Renal cortical epithelial cell (primary cell): ENCODE data around the gene PBX1. TPM values are rescaled to one million over a fixed set of nuclear protein-coding genes. Genes with fewer than 3 reads are reported as not detected.

Source experiments
- DNase-seq: peaks from one replicate; pipeline ENCODE4 v3.0.0-alpha.2; 2011; ENCODE audit warnings: low read depth
- total RNA-seq: library from RNA; depleted of rRNA; stranded (reverse); fragments of >200 nt; gene quantifications from 2 replicates; pipeline ENCODE4 v1.2.3, GENCODE V29; 2014

PBX1 gene
- total RNA-seq, 1 donor from 2014 or later: 20.5 TPM

DNA sequence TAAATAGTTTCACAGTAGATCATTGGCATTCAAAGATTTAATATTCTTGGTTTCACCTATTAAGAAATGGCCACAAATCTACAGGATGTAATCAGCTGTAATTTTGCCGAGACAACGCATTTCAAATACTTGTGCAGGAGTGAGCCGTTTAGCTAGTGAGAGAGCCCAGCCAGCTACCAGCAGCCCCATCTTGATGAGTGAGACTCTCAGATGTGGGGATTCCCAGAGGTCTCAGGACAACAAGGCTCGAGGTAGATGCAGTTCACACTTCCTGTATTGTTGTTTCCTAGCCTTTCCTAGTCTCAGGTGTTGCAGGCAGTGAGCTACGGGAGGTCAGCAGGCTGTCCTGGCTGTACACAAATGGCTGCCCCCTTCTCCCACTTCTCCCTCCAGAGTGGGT is 108.6 kb downstream of the PBX1 start:
- DNase-seq: no peak

DNA sequence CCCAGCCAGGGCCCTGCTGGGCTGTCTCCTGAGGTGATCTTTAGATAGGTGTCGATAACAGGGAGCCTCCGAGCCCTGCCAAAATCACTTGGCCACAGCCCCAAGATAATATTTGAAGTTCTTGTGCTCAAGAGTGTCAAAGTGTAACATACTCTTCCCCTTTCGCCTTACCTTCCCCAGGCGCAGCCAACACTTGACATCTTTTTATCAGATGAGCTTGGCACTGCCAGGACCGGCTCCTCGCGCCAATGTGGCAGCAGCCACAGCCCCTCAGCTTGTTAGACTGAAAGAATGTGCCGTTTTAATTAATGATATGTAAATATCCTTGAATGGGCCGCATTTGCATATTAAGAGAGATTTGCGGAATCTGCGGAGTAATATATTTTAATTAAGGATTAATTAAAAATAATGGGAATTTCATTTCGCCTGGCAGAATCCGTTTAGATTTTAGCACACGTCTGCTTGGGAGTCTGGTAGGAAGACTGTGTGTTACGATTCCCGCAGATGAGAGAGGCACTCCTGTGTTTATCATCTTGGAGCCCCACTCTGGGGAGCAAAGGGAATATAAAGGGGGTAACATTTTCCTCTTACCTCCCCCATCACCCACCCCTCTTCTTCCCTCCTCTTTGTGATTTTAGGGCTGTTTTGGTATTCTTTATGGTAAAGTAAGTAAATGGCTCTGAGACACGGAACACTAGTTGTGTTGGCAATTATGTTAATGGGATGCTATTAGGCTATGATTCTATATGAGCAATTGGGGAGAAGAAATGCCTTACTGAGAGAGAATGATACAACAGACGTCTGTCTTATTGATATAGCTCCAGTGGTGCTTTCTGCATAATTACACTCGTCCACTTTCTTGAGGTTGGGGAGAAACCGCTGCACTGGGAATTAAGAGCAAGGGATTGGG is 109.8 kb downstream of the PBX1 start:
- no peak for DNase-seq

DNA sequence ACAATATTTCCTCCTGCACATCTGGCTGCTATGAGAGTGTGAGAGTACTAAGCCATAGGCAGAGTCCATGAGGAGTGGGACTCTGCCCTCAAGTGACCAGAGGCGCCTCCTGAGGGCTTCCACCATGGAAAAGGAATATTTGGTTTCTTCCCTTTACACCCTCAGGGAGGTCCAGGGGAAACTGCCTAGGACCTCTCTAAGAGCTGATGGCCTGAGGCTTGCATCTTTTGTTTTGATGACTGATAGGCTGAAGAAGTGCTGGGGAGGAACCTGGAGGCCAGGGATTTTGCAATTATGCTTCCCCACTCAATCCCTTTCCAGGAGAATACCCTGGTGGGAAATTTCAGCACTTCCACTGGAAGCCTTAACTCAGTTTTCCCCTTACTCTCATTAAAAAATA is 111.0 kb downstream of the PBX1 start:
- DNase-seq: no peak

DNA sequence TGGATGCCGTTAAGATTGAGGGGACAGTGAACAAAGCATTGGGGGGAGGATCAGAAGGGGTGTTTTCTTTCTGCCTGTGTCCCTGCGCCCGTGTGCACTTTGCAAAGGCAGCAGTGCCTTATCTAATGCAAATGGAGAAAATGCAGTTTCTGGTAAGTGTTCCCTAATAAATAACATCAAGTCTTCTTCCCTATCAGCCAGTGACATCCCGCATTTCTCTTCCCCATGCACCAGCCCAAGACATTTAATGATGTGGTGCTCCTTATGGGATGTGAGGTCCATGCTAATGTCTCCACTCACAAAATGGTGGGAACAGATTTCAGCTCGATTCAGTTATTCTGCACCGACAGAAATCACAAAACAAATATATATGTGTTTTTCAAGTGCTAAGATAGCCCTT is 111.8 kb downstream of the PBX1 start:
- DNase-seq: no peak

DNA sequence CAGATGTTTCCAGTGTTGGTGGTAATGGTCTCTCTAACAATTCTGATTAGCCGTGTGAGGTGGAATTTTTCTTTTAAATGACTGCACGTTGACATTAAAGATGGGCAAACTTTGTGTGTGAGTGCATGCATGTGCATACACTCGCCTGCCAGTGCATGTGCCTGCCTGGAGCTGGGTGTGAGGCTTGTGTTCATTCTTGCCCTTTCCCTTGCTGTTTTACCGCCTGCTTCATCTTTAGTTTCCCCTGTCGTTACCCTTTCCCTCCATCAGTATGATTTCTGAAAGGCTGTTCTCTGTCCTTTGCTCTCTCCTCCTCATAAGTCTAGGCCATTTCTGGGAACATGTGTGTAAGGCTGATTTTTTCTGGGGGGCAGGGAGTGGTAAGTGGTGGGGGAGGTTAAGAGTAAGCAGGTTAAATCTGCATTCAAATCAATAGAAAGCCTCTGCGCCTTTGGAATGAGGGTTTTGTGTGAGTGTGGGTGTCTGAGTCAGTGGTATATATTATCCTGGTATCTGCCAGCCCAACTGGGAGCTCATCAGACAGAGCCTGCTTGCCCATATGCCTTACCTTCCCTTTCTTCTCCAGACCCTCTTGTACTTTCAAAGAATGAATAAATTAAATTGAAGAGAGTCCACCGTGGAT is 112.5 kb downstream of the PBX1 start:
- DNase-seq: no peak

DNA sequence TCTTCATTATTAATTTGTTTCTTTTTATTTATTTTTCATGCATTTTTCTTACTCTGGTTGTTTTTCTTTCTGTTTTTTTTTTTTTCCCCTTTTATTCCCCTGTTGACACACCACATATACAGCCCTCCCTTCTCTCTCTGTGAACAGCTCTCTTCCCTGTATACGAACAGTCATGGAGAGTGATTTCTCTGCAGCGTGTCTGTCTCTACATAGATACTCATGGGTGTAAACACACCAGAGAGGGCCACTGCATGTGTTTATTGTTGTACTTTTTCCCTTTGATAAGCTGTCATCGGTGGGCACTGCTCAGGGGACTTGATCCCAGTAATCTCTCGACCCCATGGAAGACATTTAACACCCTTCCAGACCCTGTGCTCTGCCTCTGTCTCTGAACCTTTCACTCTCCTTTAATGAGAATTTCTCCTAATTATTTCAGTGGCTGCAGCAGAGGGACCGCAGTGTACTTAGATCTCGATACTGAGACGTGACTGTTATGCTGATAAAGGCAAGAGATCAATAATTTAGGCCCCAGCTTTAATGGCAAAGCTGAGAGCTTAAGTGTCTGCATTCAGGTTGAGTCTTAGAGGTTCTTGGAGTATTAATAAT is 113.1 kb downstream of the PBX1 start:
- DNase-seq: no peak

DNA sequence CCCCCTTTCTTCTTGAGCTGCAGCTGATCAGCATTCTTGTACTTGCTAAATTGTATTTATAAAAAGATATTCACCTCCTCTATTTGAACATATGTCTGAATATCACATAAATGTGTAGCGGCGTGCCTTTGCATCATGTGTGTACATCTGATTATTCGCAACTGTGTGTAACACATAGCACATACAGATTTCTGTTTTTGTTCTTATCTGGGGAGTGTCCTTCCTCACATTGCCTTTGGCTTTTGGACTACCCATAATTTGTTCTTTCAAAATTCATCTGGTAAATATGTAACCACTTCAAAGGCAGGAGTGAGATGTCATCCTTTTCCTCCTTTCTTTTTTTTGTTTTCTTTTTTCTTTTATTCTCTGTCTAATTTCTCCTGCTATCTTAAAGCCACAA is 113.6 kb downstream of the PBX1 start:
- no peak for DNase-seq

DNA sequence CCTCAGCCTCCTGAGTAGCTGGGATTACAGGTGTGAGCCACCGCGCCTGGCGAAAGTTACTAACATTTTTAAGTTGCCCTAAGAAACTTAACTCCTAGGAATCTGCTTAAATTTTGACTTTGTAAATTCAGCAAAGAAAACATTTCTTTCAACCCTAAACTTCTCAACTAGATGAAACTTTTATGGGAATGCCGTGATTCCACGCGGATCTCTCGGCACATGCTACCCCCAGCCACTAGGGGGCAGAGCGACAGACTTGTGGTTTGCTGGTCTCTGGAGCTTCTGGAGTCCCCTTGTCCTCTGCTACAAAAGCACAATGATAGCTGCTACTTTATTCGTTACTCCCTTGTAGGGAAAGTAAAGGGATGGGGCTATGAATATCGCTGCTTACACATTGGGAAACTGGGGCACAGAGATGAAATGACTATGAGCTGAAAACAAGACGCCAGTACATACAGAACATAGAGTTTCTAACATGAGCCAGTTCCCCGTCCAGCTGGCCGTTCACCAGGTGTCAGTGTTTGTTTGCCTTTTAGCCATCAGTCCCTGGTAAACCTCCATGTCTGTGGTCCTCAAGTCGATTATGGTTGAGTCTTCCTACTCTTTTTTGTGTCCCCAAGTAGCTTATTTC is 114.7 kb downstream of the PBX1 start:
- DNase-seq: no peak

DNA sequence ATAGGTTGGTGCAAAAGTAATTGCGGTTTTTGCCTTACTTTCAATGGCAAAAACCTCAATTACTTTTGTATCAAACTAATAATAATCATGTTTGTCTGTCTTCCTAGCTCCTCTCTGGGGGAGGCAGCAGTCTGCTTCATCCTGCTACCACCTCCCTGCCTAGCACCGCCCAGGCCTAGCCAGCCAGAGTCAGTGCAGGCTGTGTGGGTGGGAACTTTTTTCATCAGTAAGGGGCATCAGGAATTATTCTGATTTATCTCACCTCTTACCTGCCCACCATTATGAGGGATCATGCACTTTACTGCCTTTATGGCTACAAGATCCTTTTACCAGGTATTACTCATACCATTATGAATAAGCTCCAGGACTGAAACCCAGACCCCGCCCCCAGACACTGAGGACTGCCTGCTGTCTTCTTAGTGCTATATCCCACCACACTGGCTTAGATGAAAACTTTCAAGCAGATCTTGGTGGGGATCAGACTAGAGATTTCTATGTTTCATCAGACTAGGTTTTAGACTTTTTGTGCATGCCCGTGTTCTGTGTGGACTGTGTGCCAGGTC is 116.4 kb downstream of the PBX1 start:
- DNase-seq: peak; percentile 32

DNA sequence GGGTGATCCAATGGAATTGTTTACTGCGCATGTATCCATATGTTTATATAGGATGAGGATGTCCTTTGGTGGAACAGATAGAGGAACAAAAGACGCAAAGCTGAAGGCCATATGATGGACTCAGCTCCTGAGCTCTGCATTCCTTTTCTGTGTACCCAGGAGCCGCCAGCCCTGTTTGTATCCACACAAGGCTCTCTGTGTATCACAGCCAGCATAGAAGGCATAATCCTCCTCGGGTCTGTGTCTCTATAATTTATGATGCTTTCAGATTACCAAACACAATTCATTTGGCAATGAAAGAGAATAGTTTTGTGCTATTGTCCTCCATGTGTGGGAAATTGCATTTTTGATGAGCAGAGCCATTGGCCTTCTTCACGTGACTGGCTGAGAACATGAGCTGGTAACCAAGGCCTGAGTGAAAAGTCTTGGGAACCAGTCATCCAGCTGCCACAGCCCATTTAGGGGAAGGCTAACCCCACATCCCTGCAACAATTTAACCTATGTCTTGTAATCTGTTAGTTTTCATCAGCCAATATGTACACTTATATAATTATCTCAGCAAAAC is 119.2 kb downstream of the PBX1 start:
- DNase-seq: no peak

DNA sequence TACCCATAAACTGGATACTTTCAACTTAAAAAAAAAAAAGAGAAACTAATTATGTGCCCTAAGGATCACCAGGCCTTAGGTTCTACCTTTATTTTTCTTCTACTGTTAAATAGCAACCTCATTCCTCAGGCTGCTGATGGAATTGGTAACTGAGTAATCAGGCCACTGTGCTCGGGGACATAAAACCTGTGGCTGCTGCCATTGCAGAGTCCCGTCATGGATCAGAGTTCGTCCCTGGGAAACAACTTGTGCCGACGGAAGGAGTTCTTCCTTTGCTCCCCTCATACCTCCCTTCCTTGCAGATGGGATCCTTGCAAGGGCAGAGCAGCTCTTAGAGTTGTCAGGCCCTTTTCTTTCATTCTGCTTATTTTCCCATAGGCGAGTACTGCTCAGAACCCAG is 123.6 kb downstream of the PBX1 start:
- DNase-seq: peak; percentile 55

DNA sequence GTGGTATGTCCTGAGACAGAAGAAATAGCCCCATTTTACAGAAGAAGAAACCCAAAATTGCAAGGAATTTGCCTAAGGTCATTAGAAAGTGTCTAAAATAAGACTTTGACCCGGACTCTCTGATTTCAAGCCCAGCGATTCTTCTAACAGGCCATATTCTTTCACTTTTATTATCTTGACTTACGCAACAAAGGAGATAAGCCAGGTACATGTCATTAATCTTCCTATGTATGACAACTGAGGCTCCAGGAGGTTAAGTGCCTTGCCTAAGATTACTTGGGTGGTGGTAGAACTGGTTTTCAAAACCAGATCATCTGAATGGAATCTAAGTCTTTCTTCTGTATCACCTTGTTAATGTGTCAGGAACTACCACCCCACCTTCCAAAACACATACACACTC is 124.3 kb downstream of the PBX1 start:
- peak; percentile 53 for DNase-seq

DNA sequence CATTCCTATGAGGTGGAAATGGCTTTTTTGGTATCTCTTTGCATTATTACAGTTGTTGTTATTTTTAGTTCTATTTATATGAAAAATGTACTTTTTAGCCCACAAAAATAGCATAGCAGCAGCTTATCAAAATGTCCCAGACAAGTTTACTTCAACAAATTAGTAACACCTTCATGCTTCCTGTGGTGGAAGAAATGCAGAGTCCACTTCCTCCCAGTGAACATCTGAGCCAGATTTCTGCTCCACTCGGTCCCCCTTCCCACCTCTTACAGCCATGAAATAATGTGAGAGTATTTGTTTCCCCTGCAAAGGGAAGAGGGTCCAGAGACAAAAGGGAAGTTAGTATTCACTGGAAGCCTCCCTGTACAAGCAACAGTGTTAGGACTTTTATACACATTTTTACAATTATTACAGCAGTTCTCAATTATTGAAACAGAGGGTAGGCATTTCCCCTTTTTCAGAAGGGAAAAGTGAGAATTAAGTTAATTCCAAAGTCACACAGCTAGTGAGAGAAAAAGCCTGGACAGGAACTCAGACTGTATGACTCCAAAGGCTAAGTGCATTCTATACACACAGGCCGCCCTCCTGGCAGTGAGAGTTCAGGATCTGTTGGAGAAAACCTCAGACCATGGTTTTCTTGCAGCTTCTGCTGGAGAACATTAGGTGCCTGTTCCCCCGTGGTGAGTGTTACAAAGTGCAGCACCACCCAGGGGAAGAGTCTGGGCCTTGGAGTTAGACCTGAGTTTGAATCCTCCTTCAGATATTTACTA is 126.5 kb downstream of the PBX1 start:
- no peak for DNase-seq

DNA sequence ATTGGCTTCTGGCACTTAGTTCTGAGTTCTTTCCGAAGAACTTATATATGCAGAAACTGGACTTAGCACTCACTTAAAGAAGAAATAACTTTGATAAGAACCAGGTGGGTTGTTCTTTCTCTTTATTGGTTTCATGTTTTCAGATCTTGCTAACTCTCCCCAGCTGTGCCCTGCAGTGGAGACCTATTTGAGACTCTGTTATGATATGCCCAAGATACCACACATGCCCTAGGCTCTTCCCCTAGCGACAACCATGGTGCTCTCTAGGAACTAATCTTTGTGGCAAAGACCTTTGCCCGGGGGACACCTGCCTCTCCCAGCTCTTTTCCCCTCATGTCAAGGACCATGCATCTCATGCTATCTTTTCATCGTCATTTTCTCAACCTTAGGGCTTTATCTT is 128.8 kb downstream of the PBX1 start:
- no peak for DNase-seq

DNA sequence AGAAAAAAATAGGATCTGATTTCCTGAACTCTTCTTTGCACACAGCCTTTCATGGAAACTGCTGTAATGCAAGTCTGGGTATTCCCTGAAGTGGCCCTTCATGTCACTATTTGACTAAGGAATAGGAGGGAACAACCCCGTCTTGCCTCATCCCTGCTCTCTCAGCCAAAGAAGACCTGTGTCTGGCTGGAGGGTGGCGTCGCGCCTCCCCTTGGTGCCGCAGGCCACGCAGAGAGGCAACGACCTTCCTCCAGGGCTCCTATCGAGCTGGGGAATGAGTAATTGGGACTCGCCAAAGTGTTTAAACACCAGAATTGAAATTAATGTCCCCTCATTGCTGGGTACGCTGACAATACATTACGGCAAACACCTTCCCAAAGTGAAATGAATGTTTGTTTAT is 129.8 kb downstream of the PBX1 start:
- peak; percentile 30 for DNase-seq

DNA sequence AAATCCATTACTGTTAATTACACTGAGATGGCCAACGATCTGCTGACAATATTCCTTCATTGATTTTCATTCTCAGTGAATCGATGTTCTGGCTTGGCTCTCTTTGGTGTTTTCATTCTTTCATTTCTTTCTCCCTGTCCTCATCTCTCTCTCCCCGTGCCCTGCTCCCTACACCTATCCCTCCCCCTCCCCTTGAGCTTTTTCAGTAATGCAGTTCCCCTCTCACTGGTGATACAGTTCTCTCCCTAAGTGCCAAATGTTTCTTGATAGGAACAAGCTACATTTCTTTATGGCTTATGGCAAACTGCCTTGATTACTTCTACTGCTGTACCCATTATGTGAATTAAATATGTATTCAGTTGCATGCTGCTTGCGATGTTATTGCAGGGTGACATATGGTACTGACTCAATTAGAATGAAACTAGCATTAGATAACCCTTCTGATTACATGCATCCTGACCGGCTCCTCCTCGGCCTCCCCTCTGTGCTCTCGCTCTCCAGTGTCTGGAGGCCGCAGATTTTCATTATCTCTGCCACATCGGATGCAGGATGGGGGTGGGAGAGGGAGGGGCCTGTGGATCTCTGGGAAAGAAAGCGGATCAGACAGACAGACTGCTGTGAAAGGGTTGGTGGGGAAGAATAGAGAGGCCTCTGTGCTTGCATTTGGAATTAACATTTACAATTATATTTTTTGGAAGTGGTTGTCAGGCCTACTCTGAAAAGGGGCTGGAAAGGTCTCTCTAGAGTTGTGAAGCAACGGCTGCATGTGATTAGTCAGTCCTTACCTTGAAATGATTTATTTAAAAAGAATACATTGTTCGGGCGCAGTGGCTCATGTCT is 130.9 kb downstream of the PBX1 start:
- no peak for DNase-seq

DNA sequence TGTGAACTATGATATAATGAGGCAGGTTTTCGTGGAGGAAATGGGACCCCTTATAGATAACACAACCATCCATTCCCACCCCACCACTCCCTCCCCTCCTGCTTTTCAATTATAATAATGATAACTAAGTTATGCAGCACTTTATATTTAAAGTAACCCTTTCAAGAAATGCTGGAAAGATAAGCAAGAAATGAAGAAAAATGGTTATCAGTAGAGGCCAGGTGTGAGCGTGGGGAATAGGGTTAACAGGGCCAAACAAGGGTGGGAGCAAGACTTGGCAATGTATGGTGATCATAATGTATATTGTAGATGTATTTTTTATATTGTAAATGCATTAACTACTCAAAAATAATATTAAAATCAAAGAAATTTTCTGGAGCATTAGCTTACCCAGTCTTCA is 133.4 kb downstream of the PBX1 start:
- DNase-seq: no peak

DNA sequence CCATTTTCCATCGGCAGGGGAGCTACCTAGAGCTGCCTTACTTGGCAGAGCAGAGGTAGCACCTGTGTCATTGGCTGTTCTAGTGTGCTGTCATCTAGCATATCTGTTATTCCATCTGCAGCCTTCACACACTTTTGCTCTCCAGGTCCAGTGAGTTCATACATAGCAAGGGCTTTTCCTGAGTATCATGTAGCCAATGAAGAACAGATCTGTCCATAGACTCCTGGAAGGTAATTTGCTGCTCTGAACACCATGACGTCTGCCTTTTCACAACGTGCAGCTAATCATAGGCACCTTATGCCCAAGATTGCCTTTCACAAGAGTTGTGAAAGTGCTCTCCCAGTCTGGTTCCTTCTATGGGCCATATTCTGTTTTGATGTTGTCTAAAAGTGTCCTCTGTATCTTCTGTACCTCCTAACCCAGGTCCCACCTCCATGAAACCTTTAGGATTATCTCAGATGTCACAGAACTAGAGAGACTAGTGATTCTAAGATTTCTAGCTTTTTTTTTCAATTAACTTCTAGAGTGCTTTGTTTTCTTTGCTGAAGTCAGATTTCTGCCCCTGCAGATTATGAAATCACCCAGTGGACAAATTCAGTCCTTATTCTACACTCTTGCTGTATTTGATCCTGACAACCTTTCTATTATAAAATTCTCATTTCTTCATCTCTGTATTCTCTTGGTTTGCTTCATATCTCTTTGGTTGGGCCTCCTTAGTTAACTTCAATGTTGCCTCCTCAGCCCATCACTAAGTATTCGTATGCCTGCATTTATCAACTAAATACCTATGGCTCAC is 134.8 kb downstream of the PBX1 start:
- no peak for DNase-seq

DNA sequence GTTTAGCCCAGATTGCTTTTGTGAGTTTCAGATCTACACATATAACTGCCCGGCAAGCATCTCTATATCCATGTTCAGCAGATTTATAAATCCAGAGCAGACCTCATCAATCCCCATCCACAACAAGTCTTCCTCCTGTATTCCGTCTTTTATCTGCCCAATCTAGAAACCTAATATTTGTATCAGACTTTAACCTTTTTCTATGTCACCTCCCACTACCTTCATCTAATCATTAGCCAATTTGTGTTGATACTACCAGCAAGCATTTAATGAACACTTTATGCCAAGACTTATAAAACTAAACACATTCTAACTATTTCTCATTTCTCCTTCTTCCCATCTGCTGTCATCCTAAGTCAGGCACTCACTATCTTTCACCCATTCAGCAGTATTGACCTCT is 135.5 kb downstream of the PBX1 start:
- DNase-seq: no peak
